Keratinocyte (primary cell): ENCODE data around the gene CCDC150.

ENCODE experiments used
- EZH2 ChIP-seq: IDR thresholded peaks from one replicate; pipeline ENCODE4 v1.6.1; 2012; ENCODE audit warnings: inconsistent platforms, mild to moderate bottlenecking, low read length, moderate library complexity
- TF ChIP-seq, protein P1 (sequence below), 3 experiments: IDR thresholded peaks in 1 of 3; conservative IDR thresholded peaks in 1 of 3; optimal IDR thresholded peaks in 1 of 3; 2 replicates in 2 of 3; 3 replicates in 1 of 3; pipeline versions ENCODE3 to v1.5.1; 2011; ENCODE audit warnings: low read length in 3 of 3, mild to moderate bottlenecking in 3 of 3, moderate library complexity in 2 of 3, control low read depth in 1 of 3, inconsistent platforms in 1 of 3; ENCODE audit not compliant: insufficient read depth in 2 of 3; ENCODE audit errors: extremely low read depth in 1 of 3

DNA sequence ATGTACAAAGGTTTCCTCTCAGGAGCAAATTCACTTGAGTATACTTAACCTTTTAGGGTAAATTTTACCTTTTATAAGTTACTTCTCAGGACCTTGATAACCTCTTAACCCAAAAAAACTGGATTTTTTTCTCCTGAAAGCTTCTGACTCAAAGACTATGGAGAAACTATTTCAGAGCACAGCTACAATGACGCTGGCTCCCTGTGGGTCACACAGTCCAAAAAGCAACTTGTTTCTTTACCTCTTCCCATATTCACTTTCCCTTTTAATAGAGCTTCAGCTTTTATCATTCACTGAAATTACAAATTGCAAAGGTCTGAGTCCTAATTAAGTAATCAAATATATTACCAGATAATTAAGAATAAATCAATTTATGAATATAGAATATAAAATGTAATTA, 127.6 kb downstream of the CCDC150 start:
- TF ChIP-seq, protein P1, sequence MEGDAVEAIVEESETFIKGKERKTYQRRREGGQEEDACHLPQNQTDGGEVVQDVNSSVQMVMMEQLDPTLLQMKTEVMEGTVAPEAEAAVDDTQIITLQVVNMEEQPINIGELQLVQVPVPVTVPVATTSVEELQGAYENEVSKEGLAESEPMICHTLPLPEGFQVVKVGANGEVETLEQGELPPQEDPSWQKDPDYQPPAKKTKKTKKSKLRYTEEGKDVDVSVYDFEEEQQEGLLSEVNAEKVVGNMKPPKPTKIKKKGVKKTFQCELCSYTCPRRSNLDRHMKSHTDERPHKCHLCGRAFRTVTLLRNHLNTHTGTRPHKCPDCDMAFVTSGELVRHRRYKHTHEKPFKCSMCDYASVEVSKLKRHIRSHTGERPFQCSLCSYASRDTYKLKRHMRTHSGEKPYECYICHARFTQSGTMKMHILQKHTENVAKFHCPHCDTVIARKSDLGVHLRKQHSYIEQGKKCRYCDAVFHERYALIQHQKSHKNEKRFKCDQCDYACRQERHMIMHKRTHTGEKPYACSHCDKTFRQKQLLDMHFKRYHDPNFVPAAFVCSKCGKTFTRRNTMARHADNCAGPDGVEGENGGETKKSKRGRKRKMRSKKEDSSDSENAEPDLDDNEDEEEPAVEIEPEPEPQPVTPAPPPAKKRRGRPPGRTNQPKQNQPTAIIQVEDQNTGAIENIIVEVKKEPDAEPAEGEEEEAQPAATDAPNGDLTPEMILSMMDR (optimal IDR thresholded peaks at IDR 0.05 in 1 of 3, IDR thresholded peaks at IDR 0.05 in 1 of 3, conservative IDR thresholded peaks at IDR 0.05 in 1 of 3; ENCODE audit: extremely low read depth in 1 of 3, insufficient read depth in 2 of 3, low read length in 3 of 3), result no peak
- TF ChIP-seq EZH2, result no peak
